ENCODE results near the gene ELMO2.

ELMO2 gene

GRCh38 chr20:46378412-46379009, 27.9 kb downstream of the ELMO2 start:
- TF ChIP-seq SPI1 (IDR thresholded peaks at IDR 0.05; ENCODE audit: borderline replicate concordance, low read depth), result no peak
- TF ChIP-seq GABPA (IDR thresholded peaks at IDR 0.05; ENCODE audit: low read depth), result no peak
- no peak for TF ChIP-seq POLR2AphosphoS5 (IDR thresholded peaks at IDR 0.05; ENCODE audit: low read depth)
- TF ChIP-seq CTCF (IDR thresholded peaks at IDR 0.05; ENCODE audit: insufficient read depth, low read length), result no peak
- no peak for TF ChIP-seq REST (IDR thresholded peaks at IDR 0.05; ENCODE audit: insufficient replicate concordance, low read depth)
- DNase-seq (ENCODE audit: low read depth in 1 of 2, low spot score in 1 of 2), result no peak
- no peaks in the 10 kb centered on the region for H3K27me3 ChIP-seq (ENCODE audit: insufficient read depth, poor library complexity, severe bottlenecking)
- no peak overlapping the region for H3K27ac ChIP-seq (replicated peaks)
- H3K4me3 ChIP-seq (replicated peaks; ENCODE audit: insufficient read depth, low read length), result no peak overlapping the region

- no peak for DNase-seq (ENCODE audit: low read depth in 1 of 2, low spot score in 1 of 2)
- TF ChIP-seq GABPA (IDR thresholded peaks at IDR 0.05; ENCODE audit: low read depth) (no peak), SPI1 (IDR thresholded peaks at IDR 0.05; ENCODE audit: borderline replicate concordance, low read depth) (no peak), POLR2AphosphoS5 (IDR thresholded peaks at IDR 0.05; ENCODE audit: low read depth) (no peak), CTCF (IDR thresholded peaks at IDR 0.05; ENCODE audit: insufficient read depth, low read length) (no peak), REST (IDR thresholded peaks at IDR 0.05; ENCODE audit: insufficient replicate concordance, low read depth) (no peak)
- Histone ChIP-seq H3K4me3 (replicated peaks; ENCODE audit: insufficient read depth, low read length) (no peak overlapping the region), H3K27ac (replicated peaks) (no peak overlapping the region), H3K27me3 (ENCODE audit: insufficient read depth, poor library complexity, severe bottlenecking) (no peaks in the 10 kb centered on the region)
Observed at GRCh38 chr20:46377518-46377917, 28.9 kb downstream of the ELMO2 start.

- no peaks in the 10 kb centered on the region for H3K27me3 ChIP-seq (ENCODE audit: insufficient read depth, poor library complexity, severe bottlenecking)
- H3K27ac ChIP-seq (replicated peaks), result no peak overlapping the region
- no peak overlapping the region for H3K4me3 ChIP-seq (replicated peaks; ENCODE audit: insufficient read depth, low read length)
- TF ChIP-seq CTCF (IDR thresholded peaks at IDR 0.05; ENCODE audit: insufficient read depth, low read length) (no peak), POLR2AphosphoS5 (IDR thresholded peaks at IDR 0.05; ENCODE audit: low read depth) (no peak), SPI1 (IDR thresholded peaks at IDR 0.05; ENCODE audit: borderline replicate concordance, low read depth) (no peak), GABPA (IDR thresholded peaks at IDR 0.05; ENCODE audit: low read depth) (no peak), REST (IDR thresholded peaks at IDR 0.05; ENCODE audit: insufficient replicate concordance, low read depth) (no peak)
- DNase-seq (ENCODE audit: low read depth in 1 of 2, low spot score in 1 of 2), result no peak
Observed at GRCh38 chr20:46376196-46376785, 30.1 kb downstream of the ELMO2 start.
